PC-3 (cell line): ENCODE data around the gene MAD2L1BP.

ENCODE experiments used
- EZH2 ChIP-seq: fragments of 300-600 bp; sonication (generic); IDR thresholded peaks from one replicate; pipeline ENCODE4 v1.6.1; 2017; ENCODE audit warnings: antibody characterized with exemption, mild to moderate bottlenecking, low read length; ENCODE audit not compliant: unreplicated experiment
- EZH2phosphoT487 ChIP-seq: fragments of 300-600 bp; sonication (generic); IDR thresholded peaks from 2 replicates; pipeline ENCODE4 v1.6.1; 2018; ENCODE audit warnings: mild to moderate bottlenecking, antibody characterized with exemption, low read length, borderline replicate concordance
- TF ChIP-seq, protein P1 (sequence below): fragments of 300-600 bp; sonication (generic); conservative IDR thresholded peaks from 2 replicates; pipeline ENCODE4 v1.5.1; 2017; ENCODE audit warnings: antibody characterized with exemption, low read depth, mild to moderate bottlenecking, low read length

GRCh38 chr6:43687079-43687436 lies 51.4 kb downstream of the MAD2L1BP start:
- no peak for TF ChIP-seq EZH2
- TF ChIP-seq, protein P1, sequence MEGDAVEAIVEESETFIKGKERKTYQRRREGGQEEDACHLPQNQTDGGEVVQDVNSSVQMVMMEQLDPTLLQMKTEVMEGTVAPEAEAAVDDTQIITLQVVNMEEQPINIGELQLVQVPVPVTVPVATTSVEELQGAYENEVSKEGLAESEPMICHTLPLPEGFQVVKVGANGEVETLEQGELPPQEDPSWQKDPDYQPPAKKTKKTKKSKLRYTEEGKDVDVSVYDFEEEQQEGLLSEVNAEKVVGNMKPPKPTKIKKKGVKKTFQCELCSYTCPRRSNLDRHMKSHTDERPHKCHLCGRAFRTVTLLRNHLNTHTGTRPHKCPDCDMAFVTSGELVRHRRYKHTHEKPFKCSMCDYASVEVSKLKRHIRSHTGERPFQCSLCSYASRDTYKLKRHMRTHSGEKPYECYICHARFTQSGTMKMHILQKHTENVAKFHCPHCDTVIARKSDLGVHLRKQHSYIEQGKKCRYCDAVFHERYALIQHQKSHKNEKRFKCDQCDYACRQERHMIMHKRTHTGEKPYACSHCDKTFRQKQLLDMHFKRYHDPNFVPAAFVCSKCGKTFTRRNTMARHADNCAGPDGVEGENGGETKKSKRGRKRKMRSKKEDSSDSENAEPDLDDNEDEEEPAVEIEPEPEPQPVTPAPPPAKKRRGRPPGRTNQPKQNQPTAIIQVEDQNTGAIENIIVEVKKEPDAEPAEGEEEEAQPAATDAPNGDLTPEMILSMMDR = no peak
- TF ChIP-seq EZH2phosphoT487 = no peak
